Upper lobe of right lung (tissue), 1 donor: ENCODE results near the gene EGLN3. TPM values are rescaled to one million over a fixed set of nuclear protein-coding genes. Genes with fewer than 3 reads are reported as not detected.

Source experiments
- ATAC-seq: fragments of 200-7000 bp; cut with Tn5 transposase; one replicate; pipeline ENCODE4 v1.9.1; 2020; ENCODE audit warnings: mild to moderate bottlenecking, moderate library complexity
- DNase-seq: peaks from one replicate; pipeline ENCODE4 v3.0.0-alpha.2; 2020
- H3K27ac ChIP-seq: fragments of 200-600 bp; one replicate; pipeline ENCODE4 v1.8.0; 2022
- H3K27me3 ChIP-seq: fragments of 200-600 bp; one replicate; pipeline ENCODE4 v1.8.0; 2022; ENCODE audit warnings: mild to moderate bottlenecking
- H3K36me3 ChIP-seq: fragments of 200-600 bp; one replicate; pipeline ENCODE4 v1.8.0; 2022
- H3K4me1 ChIP-seq: fragments of 200-600 bp; one replicate; pipeline ENCODE4 v1.8.0; 2022
- H3K4me3 ChIP-seq: fragments of 200-600 bp; one replicate; pipeline ENCODE4 v1.8.0; 2022; ENCODE audit warnings: mild to moderate bottlenecking
- H3K9me3 ChIP-seq: fragments of 200-600 bp; one replicate; pipeline ENCODE4 v1.8.0; 2022
- CTCF ChIP-seq: fragments of 200-600 bp; IDR thresholded peaks from one replicate; pipeline ENCODE4 v1.8.0; 2022; ENCODE audit warnings: antibody characterized with exemption
- intact Hi-C: fragments of 100-400 bp; cut with DNase I; formaldehyde crosslinking; loops from one replicate; pipeline ENCODE4 v1.11.0; 2022
- total RNA-seq: library from RNA; stranded (reverse); fragmentation: NEBNext Ultra II Directional; extraction: Animal tissue kit (Norgen Biotek cat#: 25700); gene quantifications from one replicate; pipeline ENCODE4 v1.2.1, GENCODE V29; 2021
- donor health status: DM: no; HTN: yes; CAD: no; lungs with severe emphysema.

EGLN3 gene
- total RNA-seq, 1 donor from 2014 or later = 7.6 TPM

GRCh38 chr14:33933386-33933933 is 17.4 kb downstream of the EGLN3 start:
- no peak for TF ChIP-seq CTCF
- Histone ChIP-seq H3K4me1 (peaks cover 3% of the 10 kb centered on the region), H3K4me3 (no peak overlapping the region), H3K27ac (no peak overlapping the region), H3K36me3 (no peaks in the 10 kb centered on the region), H3K9me3 (no peaks in the 10 kb centered on the region), H3K27me3 (no peaks in the 10 kb centered on the region)
- ATAC-seq (no peak), DNase-seq (no peak)
- intact Hi-C loops = no loop called here

- Histone ChIP-seq H3K4me3 (no peak overlapping the region), H3K9me3 (no peaks in the 10 kb centered on the region), H3K4me1 (no peaks in the 10 kb centered on the region), H3K27me3 (no peaks in the 10 kb centered on the region), H3K36me3 (no peaks in the 10 kb centered on the region), H3K27ac (no peak overlapping the region)
- intact Hi-C loops = no loop called here
- no peak for DNase-seq
- TF ChIP-seq CTCF = no peak
- no peak for ATAC-seq
Measured at GRCh38 chr14:33932576-33933345, 18.1 kb downstream of the EGLN3 start.

GRCh38 chr14:33932033-33932432 is 18.8 kb downstream of the EGLN3 start:
- Histone ChIP-seq H3K9me3 (no peaks in the 10 kb centered on the region), H3K4me1 (no peaks in the 10 kb centered on the region), H3K4me3 (no peak overlapping the region), H3K27ac (no peak overlapping the region), H3K36me3 (no peaks in the 10 kb centered on the region), H3K27me3 (no peaks in the 10 kb centered on the region)
- DNase-seq = no peak
- intact Hi-C loops = no loop called here
- no peak for ATAC-seq
- TF ChIP-seq CTCF = no peak

GRCh38 chr14:33931461-33931860 is 19.4 kb downstream of the EGLN3 start:
- intact Hi-C loops = no loop called here
- no peaks in the 10 kb centered on the region for H3K27me3 ChIP-seq
- no peak overlapping the region for H3K4me3 ChIP-seq
- DNase-seq (no peak), ATAC-seq (no peak)
- no peaks in the 10 kb centered on the region for H3K9me3 ChIP-seq
- no peak for TF ChIP-seq CTCF
- no peaks in the 10 kb centered on the region for H3K4me1 ChIP-seq
- no peaks in the 10 kb centered on the region for H3K36me3 ChIP-seq
- H3K27ac ChIP-seq = no peak overlapping the region

- no peak for TF ChIP-seq CTCF
- intact Hi-C loops = no loop called here
Measured at GRCh38 chr14:33930439-33930838, 20.4 kb downstream of the EGLN3 start.

More at GRCh38 chr14:33930439-33930838, 20.4 kb downstream of the EGLN3 start:
- ATAC-seq (no peak), DNase-seq (no peak)
- no peak overlapping the region for H3K4me3 ChIP-seq
- H3K27me3 ChIP-seq = no peaks in the 10 kb centered on the region
- no peak overlapping the region for H3K27ac ChIP-seq
- H3K9me3 ChIP-seq = no peaks in the 10 kb centered on the region
- H3K4me1 ChIP-seq = no peaks in the 10 kb centered on the region
- no peaks in the 10 kb centered on the region for H3K36me3 ChIP-seq
